Putamen (tissue), 1 donor: ENCODE measurements around the gene MAST4.

ENCODE experiments used
- DNase-seq: peaks from one replicate; pipeline ENCODE4 v3.0.0-alpha.2; 2016; ENCODE audit warnings: low spot score

Gene MAST4

DNA sequence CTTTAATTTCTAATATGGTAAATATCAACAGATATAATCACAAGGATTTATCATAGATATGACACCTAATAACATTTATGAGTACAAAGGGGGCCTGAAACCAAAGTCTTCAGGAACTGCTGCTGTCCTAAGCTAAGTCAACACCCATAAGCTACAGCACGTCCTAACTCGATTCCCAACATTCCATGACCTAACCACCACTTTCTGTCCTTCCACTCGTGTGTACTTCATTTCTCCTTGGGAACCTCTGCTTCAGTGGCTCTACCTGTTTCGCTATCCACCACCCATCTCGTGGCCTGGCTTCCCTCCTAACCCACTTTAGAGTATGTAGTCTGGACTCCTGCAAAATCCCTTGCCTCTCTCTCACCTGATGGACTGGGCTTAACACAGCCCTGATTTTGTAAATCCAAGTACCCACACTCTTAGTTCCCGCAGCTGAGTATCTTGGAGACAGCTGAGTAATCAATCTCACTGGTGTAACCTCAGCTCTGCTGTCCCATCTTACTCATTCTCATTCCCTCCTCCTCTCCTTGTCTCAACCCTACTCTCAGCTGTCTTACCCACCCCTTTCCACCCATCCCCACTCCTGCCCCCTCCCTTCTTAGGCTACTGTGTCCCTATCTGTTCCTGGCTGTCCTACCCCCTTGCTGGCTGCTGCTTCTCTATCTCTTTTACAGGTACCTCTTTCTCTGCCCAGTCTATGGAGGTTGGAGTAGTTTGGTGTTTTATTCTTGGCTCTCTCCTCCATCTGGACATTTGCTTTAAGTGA, 101.8 kb downstream of the MAST4 start:
- DNase-seq: no peak

DNA sequence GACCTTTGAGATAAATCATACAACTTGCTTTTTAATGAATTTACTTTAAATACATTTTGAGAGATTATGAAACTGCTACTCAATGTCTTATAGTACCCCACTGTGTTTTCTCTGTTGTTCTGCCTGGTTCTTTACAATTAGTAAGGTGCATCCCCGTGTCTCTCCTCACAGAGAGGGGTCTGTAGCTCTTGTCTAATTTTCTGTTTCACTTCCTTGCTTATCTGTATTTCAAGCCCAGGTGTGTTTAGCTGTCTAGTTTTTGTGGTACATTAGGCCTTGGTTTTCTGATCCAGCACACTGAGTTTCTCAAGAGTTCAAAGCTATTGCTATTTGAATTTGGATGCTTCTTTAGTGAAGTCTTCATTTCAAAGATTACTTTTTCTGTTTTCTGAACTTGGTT, 105.1 kb downstream of the MAST4 start:
- DNase-seq: no peak

DNA sequence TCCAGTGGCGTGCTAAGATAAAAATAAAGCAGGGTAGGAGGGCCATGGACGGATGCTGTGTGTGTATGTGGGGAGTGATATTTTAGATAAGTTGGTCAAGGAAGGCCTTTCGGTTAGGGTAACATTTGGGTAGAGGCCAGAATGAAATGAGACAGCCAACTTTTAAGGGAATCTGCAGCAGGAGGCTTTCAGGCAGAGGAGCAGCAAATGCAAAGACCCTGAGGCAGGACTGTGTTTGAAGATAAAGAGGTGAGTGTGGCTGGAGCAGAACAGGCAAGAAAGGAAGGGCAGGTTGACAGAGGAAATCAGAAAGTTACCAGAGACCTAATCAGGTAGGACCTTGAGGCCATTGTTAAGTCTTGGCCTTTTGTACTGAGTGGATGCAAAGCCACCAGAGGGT, 106.2 kb downstream of the MAST4 start:
- no peak for DNase-seq

DNA sequence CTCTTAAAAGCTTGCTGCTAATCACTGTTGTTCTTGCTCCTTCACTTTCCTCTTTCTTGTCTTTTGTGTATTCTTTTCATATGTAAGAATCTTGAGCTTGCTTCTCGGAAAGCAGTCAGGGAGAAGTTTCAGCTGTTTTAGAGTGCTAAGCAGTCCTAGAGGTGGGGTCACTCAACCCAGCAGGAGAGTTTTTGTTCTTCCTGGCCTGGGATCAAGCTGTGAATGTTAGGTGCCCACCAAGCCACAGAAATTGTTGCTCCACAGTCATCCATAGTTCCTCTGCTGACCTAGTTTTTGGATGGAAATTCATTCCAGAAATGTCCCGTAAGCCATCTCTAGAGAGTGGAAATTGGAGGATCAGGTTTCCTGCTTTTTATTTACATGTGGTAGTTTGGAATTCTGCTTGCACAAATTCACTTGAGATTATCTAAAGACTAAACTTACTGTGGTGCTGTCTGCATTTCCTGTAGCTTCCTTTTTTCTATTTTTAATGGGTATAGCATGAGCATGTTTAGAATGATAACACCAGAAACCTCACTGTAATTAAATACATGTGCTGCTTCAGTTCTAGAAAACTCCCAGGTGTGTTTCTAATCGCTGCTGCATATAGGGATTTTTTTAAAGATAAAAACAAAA, 108.7 kb downstream of the MAST4 start:
- DNase-seq: no peak

DNA sequence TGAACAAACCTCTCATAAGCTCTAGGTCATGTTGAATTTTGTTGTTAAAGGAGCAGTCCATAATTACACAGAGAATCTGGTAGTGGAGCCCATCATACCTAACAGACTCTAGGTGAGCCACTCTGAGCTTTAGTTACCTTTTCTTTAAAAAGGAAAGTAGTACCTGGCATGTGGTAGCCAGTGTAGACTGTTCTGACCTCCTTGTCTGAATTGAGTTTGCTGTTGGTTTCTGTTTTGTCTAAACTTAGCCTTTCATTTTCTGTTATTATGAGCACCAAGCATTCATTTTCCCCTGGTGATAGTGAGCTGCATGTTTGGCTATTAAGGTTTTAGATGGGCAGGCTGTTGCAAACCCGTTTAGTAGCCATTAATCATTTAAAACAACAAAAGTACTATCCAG, 112.2 kb downstream of the MAST4 start:
- DNase-seq: no peak

DNA sequence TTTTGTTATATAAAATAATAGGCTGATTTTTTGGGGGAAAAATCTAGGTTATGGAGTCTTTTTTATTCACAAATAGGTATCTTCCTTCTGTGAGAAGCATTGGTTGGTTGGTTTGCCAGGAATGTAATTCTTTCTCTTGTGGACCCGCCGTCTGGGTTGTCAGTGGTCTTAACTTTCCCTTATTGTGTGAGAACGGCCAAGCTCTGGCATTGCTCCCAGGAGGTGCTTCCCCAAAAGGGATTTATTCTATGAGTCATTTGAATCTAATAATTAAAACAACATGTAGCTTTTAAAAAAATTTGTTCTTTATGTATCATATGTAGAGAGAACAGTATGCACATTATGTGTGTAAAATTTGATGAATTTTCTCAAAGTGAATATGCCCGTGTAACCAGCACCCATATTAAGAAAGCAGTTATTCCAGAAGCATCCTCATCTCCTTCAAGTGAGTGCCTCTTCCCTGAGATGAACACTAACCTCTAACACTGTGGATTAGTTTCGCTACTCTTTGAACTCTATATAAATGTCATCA, 114.4 kb downstream of the MAST4 start:
- DNase-seq: no peak

DNA sequence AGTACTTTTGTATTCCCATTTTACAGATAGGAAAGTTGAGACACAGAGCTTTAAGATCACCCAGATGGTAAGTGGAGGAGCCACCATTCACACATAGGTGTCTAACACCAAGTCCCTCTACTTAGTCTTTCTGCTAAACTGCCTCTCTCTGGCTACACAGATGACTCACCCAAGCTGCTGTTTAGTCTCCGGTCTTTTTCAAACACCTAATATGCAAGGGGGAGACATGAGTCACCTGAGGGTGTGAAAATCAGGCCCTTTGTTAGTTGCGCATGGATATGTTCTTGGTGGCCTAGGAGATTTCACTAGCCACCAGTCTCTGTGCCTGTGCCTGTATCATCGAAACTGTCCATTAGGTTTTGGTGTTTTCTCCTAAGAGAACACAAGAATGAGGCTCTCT, 117.8 kb downstream of the MAST4 start:
- no peak for DNase-seq

DNA sequence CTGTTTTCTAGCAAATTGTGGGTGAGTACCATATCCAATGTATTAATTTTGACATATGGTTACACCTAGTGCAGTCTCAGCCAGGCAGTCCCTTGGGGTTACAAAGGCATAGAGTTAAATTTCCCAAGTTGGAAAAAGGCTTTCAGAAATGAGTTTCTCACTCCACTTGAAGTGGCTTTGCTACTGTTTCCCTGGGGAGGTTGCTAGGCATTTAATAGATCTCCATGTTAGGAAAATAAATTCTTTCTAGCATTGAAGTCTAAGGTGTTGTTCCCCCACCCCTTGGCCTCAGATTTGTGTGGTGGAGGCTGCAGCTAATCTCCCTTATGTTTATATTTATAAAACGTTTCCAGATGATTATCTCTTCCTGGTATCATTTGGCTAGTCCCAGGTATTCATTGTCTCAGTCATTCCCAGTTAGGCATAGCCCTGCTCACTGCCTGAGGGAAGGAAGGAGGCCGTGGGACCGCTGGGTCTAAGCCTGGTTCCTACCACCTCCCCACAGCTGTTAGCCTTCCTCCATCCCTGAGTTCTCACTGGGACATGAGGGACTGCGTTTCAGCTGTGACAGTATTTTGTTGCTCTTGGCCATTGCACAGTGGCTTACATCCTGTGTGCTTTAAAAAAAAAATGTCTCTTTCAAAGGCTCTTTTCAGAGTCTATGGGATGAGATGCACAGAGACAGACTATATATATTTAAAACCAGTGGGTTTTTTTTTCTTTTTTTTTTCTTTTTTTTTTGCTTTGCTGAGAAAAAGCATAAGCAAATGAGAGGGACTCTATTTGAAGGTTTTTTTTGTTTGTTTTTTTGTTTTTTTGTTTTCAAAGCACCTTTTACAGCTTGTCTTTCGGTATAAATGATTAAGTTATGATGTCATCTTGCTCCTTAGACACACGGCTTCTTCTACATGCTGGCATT, 121.5 kb downstream of the MAST4 start:
- no peak for DNase-seq

DNA sequence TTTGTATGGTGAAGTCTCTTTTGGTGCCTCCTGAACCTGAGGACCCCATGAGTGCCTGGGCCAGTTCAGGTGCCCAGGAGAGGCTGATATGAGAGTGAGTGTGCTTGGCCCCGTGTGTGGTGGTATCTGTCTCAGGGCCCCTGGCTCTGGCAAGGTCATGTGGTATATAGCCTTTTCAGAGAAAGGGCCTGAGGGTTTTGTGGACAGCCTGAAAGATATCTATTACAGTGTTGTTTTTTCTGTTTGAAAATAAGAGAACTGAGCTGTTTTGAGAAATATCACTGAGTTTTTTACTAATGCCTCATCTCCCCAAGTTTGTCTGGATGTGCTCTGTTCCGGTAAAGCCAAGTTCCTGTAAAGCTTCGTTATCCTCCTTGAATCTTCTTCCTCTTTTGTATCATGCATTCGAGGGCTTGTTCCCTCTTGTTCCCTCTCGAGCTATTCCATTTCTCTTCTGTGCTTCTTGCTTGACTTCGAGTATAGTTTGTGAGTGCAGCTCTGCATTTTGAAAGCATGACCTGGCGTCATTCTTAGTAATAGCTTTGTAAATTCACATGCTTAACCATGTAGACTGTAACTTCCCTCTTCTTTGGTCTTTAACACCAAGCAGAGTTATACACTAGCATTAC, 122.3 kb downstream of the MAST4 start:
- DNase-seq: no peak

DNA sequence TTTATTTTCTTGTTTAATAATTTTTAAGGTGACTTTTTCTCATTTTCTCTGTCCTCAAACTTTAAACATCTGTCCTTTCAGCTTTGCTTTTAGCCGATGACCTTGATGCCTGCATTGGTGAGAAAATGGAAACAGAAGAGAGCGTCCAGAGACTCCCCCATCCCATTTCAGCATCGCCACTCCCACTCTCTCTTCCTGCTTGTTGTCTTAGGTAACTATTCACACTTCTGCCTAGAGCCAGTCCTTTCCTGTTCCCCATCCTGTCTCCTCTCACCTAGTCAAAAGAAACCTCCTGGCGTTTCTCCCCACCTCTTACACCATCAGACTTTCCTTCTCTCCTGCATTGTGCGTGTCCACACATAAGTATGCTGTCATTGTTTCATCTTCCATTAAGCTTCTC, 124.6 kb downstream of the MAST4 start:
- no peak for DNase-seq

DNA sequence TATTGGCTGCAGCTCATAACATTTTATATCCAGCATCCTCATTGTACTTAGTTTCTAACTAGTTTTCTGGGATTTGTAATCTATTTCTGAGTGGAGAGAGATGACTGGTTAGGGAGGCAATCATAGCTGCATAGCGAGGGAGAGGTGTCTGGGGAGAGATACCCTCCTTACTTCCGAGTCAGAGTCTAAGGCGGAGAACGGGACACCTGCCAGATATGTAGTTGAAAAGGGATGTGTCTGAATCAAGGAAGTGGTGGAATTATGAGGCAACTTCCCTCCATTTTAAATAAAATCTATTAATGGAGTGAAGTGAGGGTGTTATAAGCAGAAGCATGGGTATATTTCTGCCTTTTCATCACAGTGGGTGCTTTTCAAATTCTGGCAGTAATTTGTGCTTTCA, 126.5 kb downstream of the MAST4 start:
- DNase-seq: no peak

DNA sequence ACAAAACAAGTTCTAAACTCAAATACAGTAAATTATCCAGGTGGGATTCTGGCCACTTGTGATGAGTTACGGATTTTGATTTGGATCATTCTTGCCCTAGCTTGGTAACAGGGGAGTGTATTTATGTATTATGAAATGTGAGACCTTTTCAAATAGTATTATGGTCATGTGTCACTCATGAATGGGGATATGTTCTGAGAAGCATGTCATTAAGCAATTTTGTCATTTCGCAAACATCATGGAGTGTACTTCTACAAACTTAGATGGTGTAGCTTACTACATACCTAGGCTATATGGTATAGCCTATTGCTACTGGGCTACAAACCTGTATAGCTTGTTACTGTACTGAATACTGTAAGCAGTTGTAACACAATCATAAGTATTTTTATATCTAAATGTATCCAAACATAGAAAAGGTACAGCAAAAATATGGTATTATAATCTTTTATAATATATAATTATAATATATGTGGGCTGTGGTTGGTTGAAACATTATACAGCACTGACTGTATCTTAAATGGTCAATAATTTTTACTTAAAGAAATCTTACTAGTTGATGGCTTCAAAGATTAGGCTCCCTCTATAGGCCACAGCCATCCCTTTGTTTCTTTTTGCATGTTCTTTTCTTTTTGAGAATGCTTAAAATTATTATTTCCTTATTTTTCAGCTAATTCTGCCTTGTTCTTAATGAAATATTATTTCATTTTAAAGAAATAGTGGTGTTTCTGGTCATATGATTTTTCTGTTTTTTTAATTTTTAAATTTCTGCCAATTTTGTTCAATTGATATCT, 128.4 kb downstream of the MAST4 start:
- no peak for DNase-seq

DNA sequence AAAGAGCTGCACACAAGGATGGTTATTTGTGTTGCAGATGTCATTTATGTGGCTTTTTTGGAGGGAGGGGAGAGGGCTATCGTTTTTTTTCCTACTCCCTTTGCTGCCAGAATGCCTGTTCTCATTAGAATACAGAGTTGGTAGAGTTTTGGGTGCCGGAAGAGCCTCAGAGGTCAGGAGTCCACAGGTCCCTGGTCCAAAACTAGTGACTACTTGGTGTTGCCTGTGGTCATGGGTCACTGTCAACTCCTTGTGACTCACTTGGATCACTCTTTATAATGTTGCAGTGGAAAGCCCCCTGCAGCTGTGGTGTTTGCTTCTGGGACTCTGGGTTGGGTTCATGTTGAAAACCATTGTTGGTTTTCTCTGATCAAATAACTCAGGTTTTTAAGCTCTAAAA, 131.4 kb downstream of the MAST4 start:
- DNase-seq: no peak

DNA sequence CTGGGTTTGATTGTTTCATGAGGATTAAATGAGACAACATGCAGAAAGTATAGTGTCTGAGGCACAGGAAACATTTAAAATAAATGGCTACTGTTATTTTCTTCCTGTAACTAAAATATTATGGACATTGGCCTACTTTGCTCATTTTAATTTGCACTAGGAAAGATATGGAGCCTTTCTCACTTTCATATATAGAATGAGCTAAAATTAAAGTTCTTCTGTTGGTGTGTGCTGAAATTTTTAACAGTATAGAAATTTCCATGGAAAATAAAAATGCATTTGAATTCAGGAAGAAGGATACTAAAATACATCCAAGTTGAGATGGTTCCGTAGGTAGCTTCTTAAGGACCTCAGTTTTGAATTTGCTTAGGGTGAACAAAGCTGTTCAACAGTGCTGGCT, 131.9 kb downstream of the MAST4 start:
- DNase-seq: no peak

DNA sequence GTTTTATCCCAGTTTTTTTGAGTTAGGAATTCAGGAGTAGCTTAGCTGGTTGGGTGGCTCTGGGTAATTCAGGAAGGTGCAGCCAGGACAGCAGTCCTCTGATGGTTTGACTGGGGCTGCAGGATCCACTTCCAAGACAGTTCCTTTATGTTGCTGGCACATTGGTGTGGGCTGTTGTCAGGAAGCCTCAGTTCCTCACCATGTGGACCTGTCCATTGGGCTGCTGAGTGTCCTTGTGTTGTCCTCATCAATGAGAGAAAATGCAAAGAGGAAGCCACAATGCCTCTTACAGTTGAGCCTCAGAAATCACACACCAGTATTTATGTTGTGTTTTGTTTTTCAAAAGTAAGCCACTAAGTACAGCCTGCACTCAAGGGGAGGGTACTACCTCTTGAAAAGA, 140.9 kb downstream of the MAST4 start:
- DNase-seq: no peak

DNA sequence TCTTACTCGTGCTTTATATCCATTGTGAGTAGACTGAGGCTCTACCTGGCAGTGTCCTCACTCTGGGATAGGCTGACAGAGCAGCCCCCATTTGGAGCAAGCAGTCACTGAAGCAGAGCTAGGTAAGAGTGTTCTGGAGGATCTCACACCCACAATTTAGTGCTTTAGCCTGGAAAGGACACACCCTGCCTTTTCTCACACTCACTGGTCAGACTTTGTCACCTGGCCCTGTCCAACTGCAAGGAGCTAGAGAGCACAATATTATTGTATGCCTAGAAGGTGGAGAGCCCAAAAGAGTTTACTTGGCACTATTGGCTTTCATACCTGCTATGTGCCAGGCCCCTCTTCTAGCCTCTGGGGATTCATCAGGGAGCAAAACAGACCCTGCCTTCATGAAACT, 141.9 kb downstream of the MAST4 start:
- DNase-seq: no peak

DNA sequence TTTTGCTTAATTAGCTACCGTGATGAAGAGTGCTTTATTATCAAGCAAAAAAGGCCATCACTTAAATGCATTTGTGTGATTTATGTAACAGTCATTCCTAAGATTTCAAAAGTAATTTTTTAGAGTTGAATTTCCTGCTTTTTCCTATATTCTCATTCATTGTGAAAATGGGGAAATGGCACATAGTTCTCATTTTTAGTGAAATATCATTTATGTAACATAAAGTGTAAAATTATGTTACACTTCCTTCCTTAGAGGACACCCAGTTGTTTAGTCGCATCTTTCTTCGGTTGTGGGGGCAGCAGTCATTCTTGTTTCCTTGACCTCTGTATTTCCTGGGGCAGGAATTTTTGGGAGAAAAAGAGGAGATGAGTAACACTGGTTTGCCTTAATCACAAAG, 142.8 kb downstream of the MAST4 start:
- DNase-seq: no peak

DNA sequence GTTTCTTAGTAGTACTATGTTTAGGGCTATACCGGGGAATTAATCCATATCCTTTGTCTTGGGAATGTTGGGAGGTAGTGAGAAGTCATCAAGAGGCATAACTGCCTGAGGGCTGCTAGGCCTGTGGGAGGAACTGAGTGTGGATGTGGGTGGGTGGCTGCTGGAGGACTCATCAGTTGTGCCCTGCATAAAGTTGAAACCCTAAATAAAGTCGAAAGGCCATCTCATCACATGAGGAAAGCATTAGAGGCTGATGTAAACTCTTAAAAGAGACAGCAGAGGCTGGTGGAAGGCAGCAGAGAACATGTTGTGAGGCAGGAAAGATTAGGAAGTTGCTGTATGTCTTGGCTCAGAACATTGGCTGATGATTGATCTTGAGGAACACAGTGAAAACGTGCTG, 143.8 kb downstream of the MAST4 start:
- no peak for DNase-seq

DNA sequence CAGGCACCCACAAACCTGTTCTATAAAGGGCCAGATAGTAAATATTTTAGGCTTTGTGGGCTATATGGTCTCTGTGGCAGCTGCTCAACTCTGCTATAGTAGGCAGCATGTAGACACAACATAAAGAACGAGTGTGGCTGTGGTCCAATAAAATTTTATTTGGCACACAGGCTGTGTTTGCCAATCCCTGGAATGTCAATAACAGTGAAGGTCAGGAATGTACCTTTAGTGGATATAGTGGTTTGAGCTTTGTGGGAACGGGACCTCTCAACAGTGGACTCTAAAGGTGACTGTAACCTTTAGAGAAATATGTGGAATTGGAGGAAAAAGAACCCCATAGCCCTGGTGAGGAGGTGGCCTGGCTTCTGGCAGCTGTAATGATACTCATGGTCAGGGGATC, 145.2 kb downstream of the MAST4 start:
- DNase-seq: no peak

DNA sequence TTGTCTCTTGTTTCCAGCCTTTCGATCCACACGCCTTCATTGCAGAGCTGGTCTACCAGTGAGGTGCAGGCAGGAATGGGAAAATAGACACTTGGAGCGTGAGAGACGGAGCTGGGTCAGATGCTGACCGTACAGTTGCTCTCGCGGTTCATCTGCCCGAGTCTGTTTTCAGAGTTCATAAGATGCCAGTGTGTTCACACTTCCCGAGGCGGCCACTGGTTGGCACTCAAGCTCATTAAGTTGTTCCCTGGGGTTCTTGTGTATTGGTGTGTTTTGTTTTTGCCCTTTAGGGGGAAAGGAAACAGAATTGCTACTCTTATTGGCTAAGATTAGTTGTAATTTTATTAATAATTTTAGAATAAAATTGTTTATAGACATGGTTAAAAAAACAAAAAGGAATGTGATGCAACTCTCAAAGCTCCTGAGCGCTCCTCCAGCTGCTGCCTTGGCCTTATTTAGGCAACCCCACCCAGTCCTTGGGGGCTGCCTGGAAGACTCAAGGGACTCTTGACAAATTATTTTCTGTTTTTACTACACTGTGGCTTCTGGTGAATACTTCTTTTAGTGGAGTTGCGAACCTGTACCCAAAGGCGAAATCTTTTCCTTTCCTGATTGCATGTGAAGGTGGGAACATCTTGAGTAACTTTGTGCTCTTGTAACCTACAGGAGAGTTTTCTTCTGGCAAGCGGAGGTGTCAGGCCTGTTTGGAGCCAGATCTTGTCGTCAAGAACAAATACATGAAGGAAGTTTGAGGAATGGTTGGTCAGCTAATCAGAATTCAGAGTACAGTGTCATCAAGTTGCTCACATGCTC, 146.1 kb downstream of the MAST4 start:
- DNase-seq: peak; percentile 15

DNA sequence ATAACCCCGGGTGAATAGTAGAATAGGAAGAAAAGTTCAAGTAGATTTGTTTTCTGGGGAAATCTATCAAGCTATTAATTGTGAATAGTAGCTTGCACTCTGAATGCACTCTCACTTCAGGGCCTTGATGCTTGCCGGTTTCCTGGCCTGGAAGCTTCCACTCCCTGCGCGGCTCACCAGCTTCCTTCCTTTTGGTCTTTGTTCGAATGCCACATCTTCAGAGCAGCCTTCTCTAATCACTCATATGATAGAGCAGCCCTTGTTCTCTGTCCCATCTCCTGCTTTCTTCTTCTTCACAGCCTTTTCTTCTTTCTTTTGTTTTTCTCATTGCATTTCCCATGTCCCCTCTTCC, 146.7 kb downstream of the MAST4 start:
- DNase-seq: no peak
